A549 treated with Mapracorat at 1 μM for 4 hours (cell line): Measurements from ENCODE around the gene KMT5B. TPM values are rescaled to one million over a fixed set of nuclear protein-coding genes. Genes with fewer than 3 reads are reported as not detected.

Experiments used
- total RNA-seq: library from RNA; stranded (reverse); fragments of 200-300 nt; extraction: Qiagen RNA extraction; gene quantifications from 5 replicates; pipeline ENCODE4 v1.2.3, GENCODE V29; 2022

KMT5B gene
- 19.8 to 24.0 TPM (median 21.6 TPM) in 5 replicates for total RNA-seq

GRCh38 chr11:68213135-68213515 lies at the start of gene KMT5B:
TSS of gene KMT5B (minus strand) at chr11:68213296. CDS start at chr11:68190076, 23,220 bp downstream.

GRCh38 chr11:68121067-68121899 lies 91.8 kb downstream of the KMT5B start, which contains the start of gene CHKA:
TSS of gene CHKA (minus strand) at chr11:68121388. CDS start at chr11:68121177, 211 bp downstream.

Other genes with a start within 250 kb of the KMT5B start
- 58.0 to 88.7 TPM (median 83.0 TPM) in 5 replicates for gene UNC93B1, start 209.2 kb downstream of the KMT5B start, total RNA-seq
- gene ALDH3B1, start 203.0 kb downstream of the KMT5B start, total RNA-seq, result 119 to 141 TPM (median 133 TPM) in 5 replicates
- 270 to 372 TPM (median 353 TPM) in 5 replicates for gene NDUFS8, start 182.6 kb downstream of the KMT5B start, total RNA-seq
- 76.8 to 164 TPM (median 133 TPM) in 5 replicates for gene TCIRG1, start 174.3 kb downstream of the KMT5B start, total RNA-seq
- gene CHKA, start 91.9 kb downstream of the KMT5B start, total RNA-seq, result 31.4 to 37.8 TPM (median 36.2 TPM) in 5 replicates
- 56.1 to 62.8 TPM (median 58.4 TPM) in 5 replicates for gene C11orf24, start 58.7 kb upstream of the KMT5B start, total RNA-seq
- 30.9 to 54.0 TPM (median 49.6 TPM) in 5 replicates for gene LRP5, start 99.3 kb upstream of the KMT5B start, total RNA-seq
- 43.2 to 59.4 TPM (median 55.5 TPM) in 5 replicates for gene PPP6R3, start 247.5 kb upstream of the KMT5B start, total RNA-seq